B cell (primary cell): ENCODE data around the gene ZNF385D. TPM values are rescaled to one million over a fixed set of nuclear protein-coding genes. Genes with fewer than 3 reads are reported as not detected.
"Not testable (repeated sequence)": the region's sequence is repeated elsewhere in the genome, so short reads cannot be mapped to it uniquely, and the experiment has no call there.

Experiments
- ATAC-seq: fragments of 200-7000 bp; cut with Tn5 transposase; one replicate; pipeline ENCODE4 v1.10.0; 2021; ENCODE audit warnings: low read depth, mild to moderate bottlenecking, moderate number of reproducible peaks, moderate library complexity
- CTCF ChIA-PET: fragments of 350-600 bp; sonication (Branson Sonifier 250); formaldehyde crosslinking; loops from one replicate; lab custom pipeline; 2021; ENCODE audit warnings: antibody characterized with exemption, inconsistent platforms; lab: Charles Lee
- POLR2A ChIA-PET: fragments of 350-600 bp; sonication (Branson Sonifier 250); formaldehyde crosslinking; loops from one replicate; lab custom pipeline; 2021; ENCODE audit warnings: antibody characterized with exemption; lab: Charles Lee
- DNase-seq: peaks from one replicate; pipeline ENCODE4 v3.0.0; 2013
- H2AFZ ChIP-seq: 2 replicates; pipeline ENCODE4 v1.6.1; 2012; ENCODE audit warnings: mild to moderate bottlenecking, low read depth, low read length; ENCODE audit not compliant: insufficient read depth, poor library complexity, severe bottlenecking
- H3K27ac ChIP-seq, 2 donors: 1 replicate in 1 of 2; 2 replicates in 1 of 2; pipeline ENCODE4 v1.5.1; 2012 to 2013; ENCODE audit warnings: low read length in 2 of 2, mild to moderate bottlenecking in 2 of 2, moderate library complexity in 1 of 2
- H3K27me3 ChIP-seq, 4 experiments: fragments of 200-600 bp in 1 of 4; sonication (generic) in 1 of 4; replicated peaks in 1 of 4; 1 replicate in 2 of 4; 2 replicates in 2 of 4; pipeline versions ENCODE4 v1.6.1 to v1.7.0; 2013 to 2016; ENCODE audit warnings: low read length in 3 of 4, mild to moderate bottlenecking in 2 of 4, mixed read lengths in 1 of 4, moderate library complexity in 1 of 4; ENCODE audit not compliant: insufficient read depth in 4 of 4, control insufficient read depth in 3 of 4; ENCODE audit errors: control extremely low read depth in 1 of 4
- H3K36me3 ChIP-seq, 2 experiments: replicated peaks in 1 of 2; 1 replicate in 1 of 2; 2 replicates in 1 of 2; pipeline versions ENCODE4 v1.6.1 to v1.7.1; 2013; ENCODE audit warnings: low read length in 1 of 2; ENCODE audit not compliant: insufficient read depth in 2 of 2, control insufficient read depth in 1 of 2; ENCODE audit errors: control extremely low read depth in 1 of 2, extremely low read depth in 1 of 2
- H3K4me1 ChIP-seq, 2 donors: fragments of 200-600 bp in 1 of 2; sonication (generic) in 1 of 2; 1 replicate in 1 of 2; 2 replicates in 1 of 2; pipeline versions ENCODE4 v1.5.1 to v1.6.1; 2013 to 2017; ENCODE audit warnings: low read length in 2 of 2; ENCODE audit not compliant: control insufficient read depth in 2 of 2, insufficient read depth in 2 of 2
- H3K4me2 ChIP-seq: replicated peaks from 2 replicates; pipeline ENCODE3; 2012; ENCODE audit warnings: mild to moderate bottlenecking, low read depth, low read length; ENCODE audit not compliant: poor library complexity, severe bottlenecking
- H3K4me3 ChIP-seq, 5 experiments: fragments of 200-600 bp in 1 of 5; sonication (generic) in 1 of 5; 1 replicate in 3 of 5; 2 replicates in 2 of 5; pipeline versions ENCODE4 v1.5.1 to v1.7.0; 2011 to 2016; ENCODE audit warnings: low read length in 4 of 5, mild to moderate bottlenecking in 4 of 5, low read depth in 2 of 5, control low read depth in 1 of 5, moderate library complexity in 1 of 5; ENCODE audit not compliant: insufficient read depth in 1 of 5; ENCODE audit errors: control extremely low read depth in 1 of 5, extremely low read depth in 1 of 5
- H3K79me2 ChIP-seq: fragments of 200-600 bp; sonication (generic); one replicate; pipeline ENCODE4 v1.6.0; 2016; ENCODE audit warnings: low read length; ENCODE audit not compliant: control insufficient read depth, insufficient read depth
- H3K9ac ChIP-seq: fragments of 200-600 bp; sonication (generic); 2 replicates; pipeline ENCODE4 v1.6.1; 2017; ENCODE audit warnings: mild to moderate bottlenecking, low read length, moderate library complexity
- H3K9me3 ChIP-seq, 3 donors: one replicate each; pipeline versions ENCODE4 v1.6.1 to v1.7.1; 2013; ENCODE audit warnings: low read length in 2 of 3; ENCODE audit not compliant: control insufficient read depth in 2 of 3, insufficient read depth in 1 of 3; ENCODE audit errors: control extremely low read depth in 1 of 3
- H4K20me1 ChIP-seq: 2 replicates; pipeline ENCODE4 v1.6.0; 2012; ENCODE audit warnings: mild to moderate bottlenecking, low read length; ENCODE audit not compliant: insufficient read depth, control insufficient read depth, poor library complexity, severe bottlenecking
- H3K27ac Mint-ChIP-seq: one replicate; pipeline ENCODE4 v1.8.0; 2021; ENCODE audit warnings: mixed read lengths
- H3K27me3 Mint-ChIP-seq: one replicate; pipeline ENCODE4 v1.8.0; 2021; ENCODE audit warnings: mixed read lengths
- H3K4me1 Mint-ChIP-seq: one replicate; pipeline ENCODE4 v1.8.0; 2021; ENCODE audit warnings: mixed read lengths
- H3K4me3 Mint-ChIP-seq: one replicate; pipeline ENCODE4 v1.8.0; 2021; ENCODE audit warnings: mixed read lengths
- H3K9me3 Mint-ChIP-seq: one replicate; pipeline ENCODE4 v1.8.0; 2022; ENCODE audit warnings: mixed read lengths; ENCODE audit not compliant: insufficient read depth
- CTCF ChIP-seq: fragments of 200-600 bp; IDR thresholded peaks from one replicate; pipeline ENCODE4 v1.8.0; 2022; ENCODE audit warnings: antibody characterized with exemption, mild to moderate bottlenecking
- EZH2 ChIP-seq: IDR thresholded peaks from 2 replicates; pipeline ENCODE4 v1.6.1; 2012; ENCODE audit warnings: borderline replicate concordance, low read depth, mild to moderate bottlenecking, moderate library complexity, low read length; ENCODE audit not compliant: insufficient read depth, poor library complexity, severe bottlenecking
- WGBS: methylation state at CpG from one replicate; pipeline ENCODE4 v1.1.5; 2013; ENCODE audit warnings: missing lambda C conversion rate; ENCODE audit not compliant: insufficient coverage; 5-methylcytosine and 5-hydroxymethylcytosine counted together
- intact Hi-C: fragments of 100-400 bp; cut with micrococcal nuclease; formaldehyde crosslinking; loops from one replicate; pipeline ENCODE4 v1.10.0; 2022
- polyA plus RNA-seq: library from polyadenylated mRNA; depleted of rRNA; stranded (reverse); fragments of >200 nt; gene quantifications from 2 replicates; pipeline ENCODE4 v1.2.3, GENCODE V29; 2012
- total RNA-seq, 2 donors: library from RNA; stranded (reverse); fragments of 120-200 nt in 1 of 2; gene quantifications; 1 replicate in 1 of 2; 2 replicates in 1 of 2; pipeline versions ENCODE4 v1.2.3 to v1.2.4, GENCODE V29; 2013 to 2022

ZNF385D gene
- total and polyA plus RNA-seq, 2 donors (not counting 1 experiment from before 2014, with no cell fraction given): not detected

- no peaks in the 10 kb centered on the region for H3K9me3 Mint-ChIP-seq
- H2AFZ ChIP-seq: no peak overlapping the region
- no peak overlapping the region for H3K4me3 ChIP-seq
- no peaks in the 10 kb centered on the region for H3K9me3 ChIP-seq
- TF ChIP-seq EZH2 (no peak), CTCF (no peak)
- ATAC-seq (no peak), DNase-seq (no peak)
- no peaks in the 10 kb centered on the region for H3K27me3 Mint-ChIP-seq
- intact Hi-C loops: no loop called here
- no peak overlapping the region for H3K27ac Mint-ChIP-seq
- no peak overlapping the region for H3K4me2 ChIP-seq
- H3K4me3 Mint-ChIP-seq: no peak overlapping the region
- H3K4me1 ChIP-seq: no peaks in the 10 kb centered on the region
- ChIA-PET POLR2A (no interaction called here), CTCF (no interaction called here)
- H3K4me1 Mint-ChIP-seq: no peaks in the 10 kb centered on the region
- no peak overlapping the region for H3K27ac ChIP-seq
- H3K79me2 ChIP-seq: no peaks in the 10 kb centered on the region
- no peaks in the 10 kb centered on the region for H3K36me3 ChIP-seq
- WGBS: no CpG with 5 or more reads among the region's 1 CpG
- no peaks in the 10 kb centered on the region for H4K20me1 ChIP-seq
- no peaks in the 10 kb centered on the region for H3K27me3 ChIP-seq
- H3K9ac ChIP-seq: no peak overlapping the region
Measured at GRCh38 chr3:21487520-21487919, 263.5 kb downstream of the ZNF385D start.

- H3K4me2 ChIP-seq, H3K4me1 Mint-ChIP-seq, H3K4me3 Mint-ChIP-seq, intact Hi-C loops, H3K9me3 ChIP-seq, H2AFZ ChIP-seq, H3K27ac Mint-ChIP-seq, H3K27me3 Mint-ChIP-seq, POLR2A ChIA-PET, H3K4me1 ChIP-seq, H3K27me3 ChIP-seq, H3K27ac ChIP-seq, H3K9ac ChIP-seq, ATAC-seq, H4K20me1 ChIP-seq, H3K4me3 ChIP-seq, H3K36me3 ChIP-seq, H3K9me3 Mint-ChIP-seq, CTCF ChIA-PET, H3K79me2 ChIP-seq, DNase-seq: not testable (repeated sequence)
- WGBS: no CpG with 5 or more reads among the region's 4 CpGs
Measured at GRCh38 chr3:21486024-21486935, 264.7 kb downstream of the ZNF385D start.
